HEK293 (cell line): Measurements from ENCODE around the gene C4orf51.

Source experiments
- FEZF1 ChIP-seq: fragments of 450-650 bp; formaldehyde crosslinking; IDR thresholded peaks from 2 replicates; pipeline ENCODE4 v1.5.1; 2016; ENCODE audit warnings: missing biosample characterization, missing genetic modification characterization
- GLI2 ChIP-seq: fragments of 450-650 bp; formaldehyde crosslinking; IDR thresholded peaks from 2 replicates; pipeline ENCODE4; 2017; ENCODE audit warnings: missing biosample characterization, missing genetic modification characterization, low read depth, borderline replicate concordance
- KLF16 ChIP-seq: fragments of 450-650 bp; formaldehyde crosslinking; IDR thresholded peaks from 2 replicates; pipeline ENCODE4 v1.5.1; 2017; ENCODE audit warnings: missing biosample characterization, missing genetic modification characterization
- SALL2 ChIP-seq: fragments of 450-650 bp; formaldehyde crosslinking; IDR thresholded peaks from 2 replicates; pipeline ENCODE4 v1.5.0; 2017; ENCODE audit warnings: missing biosample characterization, mild to moderate bottlenecking, missing genetic modification characterization, borderline replicate concordance
- SCRT1 ChIP-seq: fragments of 450-650 bp; formaldehyde crosslinking; IDR thresholded peaks from 2 replicates; pipeline ENCODE4 v1.5.1; 2016; ENCODE audit warnings: missing biosample characterization, missing genetic modification characterization, borderline replicate concordance
- TRIM28 ChIP-seq: IDR thresholded peaks from 2 replicates; pipeline ENCODE4 v1.6.1; 2011; ENCODE audit warnings: low read length, control low read depth, borderline replicate concordance
- ZBTB44 ChIP-seq: fragments of 450-650 bp; IDR thresholded peaks from 2 replicates; pipeline ENCODE4 v1.5.1; 2018; ENCODE audit warnings: missing biosample characterization, mild to moderate bottlenecking, missing genetic modification characterization
- ZBTB8A ChIP-seq: fragments of 450-650 bp; formaldehyde crosslinking; IDR thresholded peaks from 2 replicates; pipeline ENCODE4 v1.5.1; 2016; ENCODE audit warnings: missing biosample characterization, missing genetic modification characterization
- ZEB2 ChIP-seq: fragments of 450-650 bp; formaldehyde crosslinking; IDR thresholded peaks from 2 replicates; pipeline ENCODE4 v1.5.1; 2016; ENCODE audit warnings: missing biosample characterization, missing genetic modification characterization
- ZFP3 ChIP-seq: fragments of 450-650 bp; formaldehyde crosslinking; IDR thresholded peaks from 2 replicates; pipeline ENCODE4 v1.5.1; 2016; ENCODE audit warnings: low read depth, missing biosample characterization, missing genetic modification characterization
- ZFP69B ChIP-seq: fragments of 450-650 bp; formaldehyde crosslinking; IDR thresholded peaks from 2 replicates; pipeline ENCODE4 v1.5.1; 2016; ENCODE audit warnings: missing biosample characterization, missing genetic modification characterization
- ZIC2 ChIP-seq: fragments of 450-650 bp; formaldehyde crosslinking; IDR thresholded peaks from 2 replicates; pipeline ENCODE4 v1.5.1; 2016; ENCODE audit warnings: missing biosample characterization, missing genetic modification characterization
- ZNF140 ChIP-seq: fragments of 450-650 bp; formaldehyde crosslinking; IDR thresholded peaks from 2 replicates; pipeline ENCODE4 v1.5.1; 2016; ENCODE audit warnings: missing biosample characterization, missing genetic modification characterization
- ZNF19 ChIP-seq: fragments of 450-650 bp; formaldehyde crosslinking; IDR thresholded peaks from 2 replicates; pipeline ENCODE4; 2016; ENCODE audit warnings: missing biosample characterization, missing genetic modification characterization, low read depth
- ZNF324 ChIP-seq: fragments of 450-650 bp; formaldehyde crosslinking; IDR thresholded peaks from 2 replicates; pipeline ENCODE4 v1.5.1; 2016; ENCODE audit warnings: missing biosample characterization, missing genetic modification characterization
- ZNF341 ChIP-seq: fragments of 450-650 bp; formaldehyde crosslinking; IDR thresholded peaks from 2 replicates; pipeline ENCODE4; 2016; ENCODE audit warnings: low read depth, missing biosample characterization, missing genetic modification characterization
- ZNF350 ChIP-seq: fragments of 450-650 bp; formaldehyde crosslinking; IDR thresholded peaks from 2 replicates; pipeline ENCODE4 v1.5.0; 2017; ENCODE audit warnings: missing biosample characterization, mild to moderate bottlenecking, missing genetic modification characterization
- ZNF354C ChIP-seq: fragments of 450-650 bp; formaldehyde crosslinking; IDR thresholded peaks from 2 replicates; pipeline ENCODE4 v1.5.1; 2016; ENCODE audit warnings: missing biosample characterization, missing genetic modification characterization, low read depth, borderline replicate concordance
- ZNF37A ChIP-seq: fragments of 450-650 bp; IDR thresholded peaks from 2 replicates; pipeline ENCODE4 v1.5.1; 2018; ENCODE audit warnings: missing biosample characterization, missing genetic modification characterization
- ZNF394 ChIP-seq: fragments of 450-650 bp; formaldehyde crosslinking; IDR thresholded peaks from 2 replicates; pipeline ENCODE4 v1.5.1; 2016; ENCODE audit warnings: missing biosample characterization, missing genetic modification characterization, mild to moderate bottlenecking, moderate library complexity, borderline replicate concordance
- ZNF48 ChIP-seq: fragments of 450-650 bp; formaldehyde crosslinking; IDR thresholded peaks from 2 replicates; pipeline ENCODE4 v1.5.1; 2016; ENCODE audit warnings: missing biosample characterization, missing genetic modification characterization
- ZNF561 ChIP-seq: fragments of 450-650 bp; IDR thresholded peaks from 2 replicates; pipeline ENCODE4 v1.5.1; 2018; ENCODE audit warnings: missing biosample characterization, missing genetic modification characterization, borderline replicate concordance
- ZNF571 ChIP-seq: fragments of 450-650 bp; formaldehyde crosslinking; IDR thresholded peaks from 2 replicates; pipeline ENCODE4 v1.5.0; 2017; ENCODE audit warnings: missing biosample characterization, missing genetic modification characterization
- ZNF830 ChIP-seq: fragments of 450-650 bp; IDR thresholded peaks from 2 replicates; pipeline ENCODE4 v1.5.0; 2018; ENCODE audit warnings: missing biosample characterization, missing genetic modification characterization, low read depth, mild to moderate bottlenecking, moderate library complexity
- ZSCAN16 ChIP-seq: fragments of 450-650 bp; formaldehyde crosslinking; IDR thresholded peaks from 2 replicates; pipeline ENCODE4 v1.5.1; 2016; ENCODE audit warnings: missing biosample characterization, missing genetic modification characterization
- ZSCAN30 ChIP-seq: fragments of 450-650 bp; IDR thresholded peaks from 2 replicates; pipeline ENCODE4 v1.5.1; 2018; ENCODE audit warnings: missing biosample characterization, mild to moderate bottlenecking, missing genetic modification characterization, moderate library complexity
- TF ChIP-seq, protein P1 (sequence below): fragments of 450-650 bp; formaldehyde crosslinking; IDR thresholded peaks from 2 replicates; pipeline ENCODE4 v1.5.1; 2016; ENCODE audit warnings: missing biosample characterization, missing genetic modification characterization
- TF ChIP-seq, protein P2 (sequence below): fragments of 450-650 bp; formaldehyde crosslinking; IDR thresholded peaks from 2 replicates; pipeline ENCODE4 v1.5.1; 2016; ENCODE audit warnings: missing biosample characterization, missing genetic modification characterization
- TF ChIP-seq, protein P3 (sequence below): fragments of 450-650 bp; formaldehyde crosslinking; IDR thresholded peaks from 2 replicates; pipeline ENCODE4 v1.5.1; 2016; ENCODE audit warnings: missing biosample characterization, missing genetic modification characterization, borderline replicate concordance
- TF ChIP-seq, protein P4 (sequence below): fragments of 450-650 bp; formaldehyde crosslinking; IDR thresholded peaks from 2 replicates; pipeline ENCODE4 v1.5.1; 2017; ENCODE audit warnings: missing biosample characterization, missing genetic modification characterization

Gene C4orf51

DNA sequence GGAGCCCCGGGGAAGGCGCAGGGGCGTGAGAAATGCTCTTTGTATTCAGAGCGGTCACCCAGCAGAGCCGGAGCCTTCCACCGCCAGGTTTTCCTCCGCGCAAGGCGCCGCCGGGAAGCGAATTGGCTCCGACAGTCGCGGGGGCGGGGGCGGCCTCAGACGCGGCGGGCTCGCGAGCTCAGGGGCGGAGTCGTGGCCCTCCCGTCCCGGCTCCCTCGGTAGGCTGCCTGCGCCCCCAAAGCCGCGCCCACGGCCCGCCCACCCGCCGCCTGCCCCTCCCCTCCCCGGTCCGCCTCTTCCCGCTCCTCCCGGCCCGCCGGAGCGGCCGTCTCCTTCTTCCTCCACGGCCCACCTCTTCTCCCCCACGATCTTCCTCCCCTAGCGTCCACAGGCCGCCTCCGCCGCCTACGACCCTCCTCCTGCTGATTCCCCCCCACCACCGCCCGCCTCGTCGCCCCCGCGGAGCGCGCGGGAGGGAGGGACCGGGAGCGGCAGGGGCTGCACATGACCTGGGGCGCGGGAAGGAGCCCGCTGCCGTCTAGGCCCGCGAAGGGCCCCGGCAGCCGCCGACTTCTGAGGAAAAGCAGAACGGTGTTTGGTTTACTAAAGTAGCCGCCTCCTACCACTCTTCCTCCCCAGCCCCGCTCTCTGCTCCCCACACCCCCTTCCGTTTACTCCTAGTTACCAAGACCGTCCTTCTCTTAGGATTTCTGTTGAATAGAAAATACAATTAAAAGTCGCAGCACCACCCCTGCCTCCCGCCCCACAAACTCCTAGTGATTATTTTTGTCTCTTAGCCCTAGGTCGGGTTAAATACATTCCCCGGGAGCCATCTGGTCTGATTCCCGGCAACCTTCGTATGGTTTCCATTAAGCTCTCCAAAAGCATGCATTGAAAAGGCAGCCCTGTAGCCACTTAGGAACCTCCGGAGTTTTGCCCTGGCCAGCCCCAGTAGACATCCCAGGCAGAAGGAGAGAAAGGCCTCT, 53.2 kb downstream of the C4orf51 start (continued):
- TF ChIP-seq ZBTB44 (tag by site-specific recombination) (no peak), ZNF354C (tag by site-specific recombination) (no peak), ZNF394 (tag by site-specific recombination) (0 out of 2 replicates have a peak, but pooled peaks have one; percentile 17), ZNF37A (no peak), TRIM28 (no peak), ZSCAN16 (0 out of 2 replicates have a peak, but pooled peaks have one; percentile 52), FEZF1 (no peak), ZNF561 (tag by site-specific recombination) (no peak), ZEB2 (tag by site-specific recombination) (no peak), ZNF48 (tag by site-specific recombination) (no peak), ZNF830 (tag by site-specific recombination) (no peak), ZBTB8A (tag by site-specific recombination) (peak; percentile 82), ZNF19 (tag by site-specific recombination) (no peak), SCRT1 (tag by site-specific recombination) (no peak), KLF16 (no peak), ZNF341 (tag by site-specific recombination) (peak; percentile 83), SALL2 (tag by site-specific recombination) (no peak), ZFP3 (tag by site-specific recombination) (no peak), ZSCAN30 (tag by site-specific recombination) (peak; percentile 46), ZFP69B (tag by site-specific recombination) (no peak), GLI2 (tag by site-specific recombination) (no peak), ZNF571 (tag by site-specific recombination) (no peak), ZNF350 (no peak), ZNF140 (tag by site-specific recombination) (no peak), ZNF324 (tag by site-specific recombination) (no peak), ZIC2 (tag by site-specific recombination) (peak; percentile 85)
- TF ChIP-seq, protein P1, sequence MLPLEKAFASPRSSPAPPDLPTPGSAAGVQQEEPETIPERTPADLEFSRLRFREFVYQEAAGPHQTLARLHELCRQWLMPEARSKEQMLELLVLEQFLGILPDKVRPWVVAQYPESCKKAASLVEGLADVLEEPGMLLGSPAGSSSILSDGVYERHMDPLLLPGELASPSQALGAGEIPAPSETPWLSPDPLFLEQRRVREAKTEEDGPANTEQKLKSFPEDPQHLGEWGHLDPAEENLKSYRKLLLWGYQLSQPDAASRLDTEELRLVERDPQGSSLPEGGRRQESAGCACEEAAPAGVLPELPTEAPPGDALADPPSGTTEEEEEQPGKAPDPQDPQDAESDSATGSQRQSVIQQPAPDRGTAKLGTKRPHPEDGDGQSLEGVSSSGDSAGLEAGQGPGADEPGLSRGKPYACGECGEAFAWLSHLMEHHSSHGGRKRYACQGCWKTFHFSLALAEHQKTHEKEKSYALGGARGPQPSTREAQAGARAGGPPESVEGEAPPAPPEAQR (tag by site-specific recombination) = no peak
- TF ChIP-seq, protein P2, sequence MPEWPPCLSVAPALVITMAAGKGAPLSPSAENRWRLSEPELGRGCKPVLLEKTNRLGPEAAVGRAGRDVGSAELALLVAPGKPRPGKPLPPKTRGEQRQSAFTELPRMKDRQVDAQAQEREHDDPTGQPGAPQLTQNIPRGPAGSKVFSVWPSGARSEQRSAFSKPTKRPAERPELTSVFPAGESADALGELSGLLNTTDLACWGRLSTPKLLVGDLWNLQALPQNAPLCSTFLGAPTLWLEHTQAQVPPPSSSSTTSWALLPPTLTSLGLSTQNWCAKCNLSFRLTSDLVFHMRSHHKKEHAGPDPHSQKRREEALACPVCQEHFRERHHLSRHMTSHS = no peak
- TF ChIP-seq, protein P3, sequence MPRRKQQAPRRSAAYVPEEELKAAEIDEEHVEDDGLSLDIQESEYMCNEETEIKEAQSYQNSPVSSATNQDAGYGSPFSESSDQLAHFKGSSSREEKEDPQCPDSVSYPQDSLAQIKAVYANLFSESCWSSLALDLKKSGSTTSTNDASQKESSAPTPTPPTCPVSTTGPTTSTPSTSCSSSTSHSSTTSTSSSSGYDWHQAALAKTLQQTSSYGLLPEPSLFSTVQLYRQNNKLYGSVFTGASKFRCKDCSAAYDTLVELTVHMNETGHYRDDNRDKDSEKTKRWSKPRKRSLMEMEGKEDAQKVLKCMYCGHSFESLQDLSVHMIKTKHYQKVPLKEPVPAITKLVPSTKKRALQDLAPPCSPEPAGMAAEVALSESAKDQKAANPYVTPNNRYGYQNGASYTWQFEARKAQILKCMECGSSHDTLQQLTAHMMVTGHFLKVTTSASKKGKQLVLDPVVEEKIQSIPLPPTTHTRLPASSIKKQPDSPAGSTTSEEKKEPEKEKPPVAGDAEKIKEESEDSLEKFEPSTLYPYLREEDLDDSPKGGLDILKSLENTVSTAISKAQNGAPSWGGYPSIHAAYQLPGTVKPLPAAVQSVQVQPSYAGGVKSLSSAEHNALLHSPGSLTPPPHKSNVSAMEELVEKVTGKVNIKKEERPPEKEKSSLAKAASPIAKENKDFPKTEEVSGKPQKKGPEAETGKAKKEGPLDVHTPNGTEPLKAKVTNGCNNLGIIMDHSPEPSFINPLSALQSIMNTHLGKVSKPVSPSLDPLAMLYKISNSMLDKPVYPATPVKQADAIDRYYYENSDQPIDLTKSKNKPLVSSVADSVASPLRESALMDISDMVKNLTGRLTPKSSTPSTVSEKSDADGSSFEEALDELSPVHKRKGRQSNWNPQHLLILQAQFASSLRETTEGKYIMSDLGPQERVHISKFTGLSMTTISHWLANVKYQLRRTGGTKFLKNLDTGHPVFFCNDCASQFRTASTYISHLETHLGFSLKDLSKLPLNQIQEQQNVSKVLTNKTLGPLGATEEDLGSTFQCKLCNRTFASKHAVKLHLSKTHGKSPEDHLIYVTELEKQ (tag by site-specific recombination) = no peak
- TF ChIP-seq, protein P4, sequence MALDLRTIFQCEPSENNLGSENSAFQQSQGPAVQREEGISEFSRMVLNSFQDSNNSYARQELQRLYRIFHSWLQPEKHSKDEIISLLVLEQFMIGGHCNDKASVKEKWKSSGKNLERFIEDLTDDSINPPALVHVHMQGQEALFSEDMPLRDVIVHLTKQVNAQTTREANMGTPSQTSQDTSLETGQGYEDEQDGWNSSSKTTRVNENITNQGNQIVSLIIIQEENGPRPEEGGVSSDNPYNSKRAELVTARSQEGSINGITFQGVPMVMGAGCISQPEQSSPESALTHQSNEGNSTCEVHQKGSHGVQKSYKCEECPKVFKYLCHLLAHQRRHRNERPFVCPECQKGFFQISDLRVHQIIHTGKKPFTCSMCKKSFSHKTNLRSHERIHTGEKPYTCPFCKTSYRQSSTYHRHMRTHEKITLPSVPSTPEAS (tag by site-specific recombination) = no peak
